Glutamatergic neuron (in vitro differentiated cells): ENCODE results near the gene OVCA2. TPM values are rescaled to one million over a fixed set of nuclear protein-coding genes. Genes with fewer than 3 reads are reported as not detected.
A peak's percentile ranks its signal among the peaks of the same experiment; 100 is the strongest.

Experiments
- DNase-seq: peaks from one replicate; pipeline ENCODE4 v3.0.0; 2022
- H3K27ac Mint-ChIP-seq: one replicate; pipeline ENCODE4 v1.8.0; 2020; ENCODE audit warnings: mild to moderate bottlenecking, mixed read lengths, inconsistent platforms; ENCODE audit not compliant: unreplicated experiment
- H3K27me3 Mint-ChIP-seq: one replicate; pipeline ENCODE4 v1.8.0; 2020; ENCODE audit warnings: mild to moderate bottlenecking, moderate library complexity, mixed read lengths, inconsistent platforms; ENCODE audit not compliant: unreplicated experiment
- H3K36me3 Mint-ChIP-seq: one replicate; pipeline ENCODE4 v1.8.0; 2020; ENCODE audit warnings: mild to moderate bottlenecking, mixed read lengths, inconsistent platforms; ENCODE audit not compliant: unreplicated experiment
- H3K4me1 Mint-ChIP-seq: one replicate; pipeline ENCODE4 v1.8.0; 2020; ENCODE audit warnings: mild to moderate bottlenecking, low read depth, mixed read lengths, inconsistent platforms; ENCODE audit not compliant: unreplicated experiment
- H3K4me3 Mint-ChIP-seq: one replicate; pipeline ENCODE4 v1.8.0; 2020; ENCODE audit warnings: mild to moderate bottlenecking, mixed read lengths, inconsistent platforms; ENCODE audit not compliant: unreplicated experiment
- H3K9me3 Mint-ChIP-seq: one replicate; pipeline ENCODE4 v1.8.0; 2020; ENCODE audit warnings: mild to moderate bottlenecking, moderate library complexity, mixed read lengths, inconsistent platforms; ENCODE audit not compliant: unreplicated experiment
- total RNA-seq: library from RNA; stranded (reverse); fragmentation: NEBNext Ultra II Directional; extraction: Animal tissue kit (Norgen Biotek cat#: 25700); gene quantifications from one replicate; pipeline ENCODE4 v1.2.1, GENCODE V29; 2021; ENCODE audit not compliant: unreplicated experiment
- TF ChIP-seq, protein P1 (sequence below): fragments of 200-600 bp; sonication (generic); IDR thresholded peaks from one replicate; pipeline ENCODE4 v1.5.0; 2021; ENCODE audit not compliant: partially characterized antibody, unreplicated experiment

OVCA2 gene
- total RNA-seq, 1 donor from 2014 or later = 16.3 TPM

GRCh38 chr17:1995907-1996799 lies 45.7 kb upstream of the OVCA2 start:
- DNase-seq = no peak
- Mint-ChIP-seq H3K4me3 (peak overlapping the region; percentile 81), H3K9me3 (peaks cover 24% of the 10 kb centered on the region), H3K27me3 (peaks cover 26% of the 10 kb centered on the region), H3K4me1 (peaks cover 46% of the 10 kb centered on the region), H3K36me3 (no peaks in the 10 kb centered on the region), H3K27ac (peak overlapping the region; percentile 62)
- TF ChIP-seq, protein P1, sequence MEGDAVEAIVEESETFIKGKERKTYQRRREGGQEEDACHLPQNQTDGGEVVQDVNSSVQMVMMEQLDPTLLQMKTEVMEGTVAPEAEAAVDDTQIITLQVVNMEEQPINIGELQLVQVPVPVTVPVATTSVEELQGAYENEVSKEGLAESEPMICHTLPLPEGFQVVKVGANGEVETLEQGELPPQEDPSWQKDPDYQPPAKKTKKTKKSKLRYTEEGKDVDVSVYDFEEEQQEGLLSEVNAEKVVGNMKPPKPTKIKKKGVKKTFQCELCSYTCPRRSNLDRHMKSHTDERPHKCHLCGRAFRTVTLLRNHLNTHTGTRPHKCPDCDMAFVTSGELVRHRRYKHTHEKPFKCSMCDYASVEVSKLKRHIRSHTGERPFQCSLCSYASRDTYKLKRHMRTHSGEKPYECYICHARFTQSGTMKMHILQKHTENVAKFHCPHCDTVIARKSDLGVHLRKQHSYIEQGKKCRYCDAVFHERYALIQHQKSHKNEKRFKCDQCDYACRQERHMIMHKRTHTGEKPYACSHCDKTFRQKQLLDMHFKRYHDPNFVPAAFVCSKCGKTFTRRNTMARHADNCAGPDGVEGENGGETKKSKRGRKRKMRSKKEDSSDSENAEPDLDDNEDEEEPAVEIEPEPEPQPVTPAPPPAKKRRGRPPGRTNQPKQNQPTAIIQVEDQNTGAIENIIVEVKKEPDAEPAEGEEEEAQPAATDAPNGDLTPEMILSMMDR = no peak

DNA sequence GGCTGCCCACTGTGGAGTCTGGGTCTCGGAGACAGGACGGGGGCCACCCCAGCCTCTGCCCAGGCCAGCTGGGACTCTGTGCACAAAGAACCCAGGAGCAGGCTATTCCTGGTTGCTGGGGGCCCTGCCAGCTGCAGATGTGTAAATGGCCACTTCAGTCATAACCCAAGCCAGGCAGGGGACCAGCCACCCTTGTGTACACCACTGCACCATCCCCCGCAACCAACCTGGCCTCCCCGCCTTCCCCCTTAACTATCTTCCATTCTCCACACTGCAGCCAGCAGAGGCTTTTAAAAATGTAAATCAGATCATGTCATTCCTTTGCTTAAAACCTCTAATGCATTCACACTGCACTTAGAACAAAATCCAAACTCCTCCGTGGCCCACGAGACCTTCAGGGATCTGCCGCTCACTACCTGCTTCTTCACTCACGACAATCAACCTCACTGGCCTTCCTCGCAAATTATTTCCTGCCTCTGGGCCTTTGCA lies 45.0 kb upstream of the OVCA2 start:
- Mint-ChIP-seq H3K4me1 (peaks cover 40% of the 10 kb centered on the region), H3K4me3 (peak overlapping the region; percentile 81), H3K36me3 (no peaks in the 10 kb centered on the region), H3K27ac (peak overlapping the region; percentile 89), H3K27me3 (peaks cover 28% of the 10 kb centered on the region), H3K9me3 (peaks cover 23% of the 10 kb centered on the region)
- TF ChIP-seq, protein P1 = no peak
- DNase-seq = no peak

GRCh38 chr17:1997289-1997926 lies 44.4 kb upstream of the OVCA2 start:
- Mint-ChIP-seq H3K27ac (peak overlapping the region; percentile 89), H3K36me3 (no peaks in the 10 kb centered on the region), H3K27me3 (peaks cover 28% of the 10 kb centered on the region), H3K4me3 (peak overlapping the region; percentile 81), H3K4me1 (peaks cover 40% of the 10 kb centered on the region), H3K9me3 (peaks cover 23% of the 10 kb centered on the region)
- TF ChIP-seq, protein P1 = no peak
- DNase-seq = no peak

GRCh38 chr17:1997927-1998742 lies 43.7 kb upstream of the OVCA2 start:
- H3K36me3 Mint-ChIP-seq = no peaks in the 10 kb centered on the region
- peaks cover 30% of the 10 kb centered on the region for H3K27me3 Mint-ChIP-seq
- no peak overlapping the region for H3K4me3 Mint-ChIP-seq
- no peak overlapping the region for H3K27ac Mint-ChIP-seq
- H3K4me1 Mint-ChIP-seq = peaks cover 45% of the 10 kb centered on the region
- peak; percentile 93 for DNase-seq
- TF ChIP-seq, protein P1 = no peak
- H3K9me3 Mint-ChIP-seq = peaks cover 26% of the 10 kb centered on the region
